ENCODE data around the gene RPL10. TPM values are rescaled to one million over a fixed set of nuclear protein-coding genes. Genes with fewer than 3 reads are reported as not detected.

Gene RPL10
- total and polyA plus RNA-seq, 2 of the 13 experiments (the other 11 are each of a cell fraction or from before 2014, with no cell fraction given), result 2,381 to 4,713 TPM

DNA sequence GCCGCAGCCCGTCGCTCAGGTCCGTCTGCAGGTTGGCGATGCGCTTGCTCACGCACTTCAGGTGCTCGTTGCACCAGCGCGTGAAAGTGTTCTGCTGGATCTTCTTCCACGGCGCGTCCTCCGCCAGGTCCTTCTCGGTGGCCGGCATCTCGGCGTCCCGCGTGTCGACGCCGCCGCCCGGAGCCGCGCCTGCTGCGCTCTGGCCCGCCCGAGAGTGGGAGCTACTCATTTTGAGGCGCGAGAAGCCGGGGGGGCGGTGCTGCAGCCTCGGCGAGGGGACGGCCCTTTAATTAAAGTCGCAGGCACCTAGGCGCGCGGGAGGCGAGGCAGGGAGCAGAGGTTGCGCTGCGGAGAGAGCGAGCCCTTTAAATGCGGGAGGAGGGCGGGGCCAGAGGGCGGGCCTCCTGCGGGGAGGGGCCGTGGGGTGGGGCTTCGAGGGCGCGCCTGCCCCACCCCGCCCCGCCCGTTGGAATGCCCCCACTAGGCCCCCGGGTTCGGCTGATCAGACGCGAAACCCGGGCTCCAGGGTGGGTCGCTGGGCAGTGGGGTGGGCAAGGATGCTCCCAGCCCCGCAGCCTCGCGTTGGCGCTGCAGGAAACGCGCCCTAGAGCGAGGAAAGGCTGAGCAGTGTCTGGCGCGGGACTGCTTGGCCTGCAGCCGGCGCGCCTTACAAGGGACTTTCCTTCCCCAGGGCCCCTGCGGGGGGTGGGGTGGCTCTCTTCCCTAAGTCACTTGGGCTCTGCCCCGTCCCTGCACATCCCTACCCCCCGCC, 27.0 kb upstream of the RPL10 start (continued):
- TF ChIP-seq ZNF891 (CRISPR knock-in tag; IDR thresholded peaks at IDR 0.05) (0 out of 2 replicates have a peak, but pooled peaks have one; percentile 16), NKX3-1 (CRISPR knock-in tag; IDR thresholded peaks at IDR 0.05) (no peak), PAX8 (CRISPR knock-in tag; IDR thresholded peaks at IDR 0.05; ENCODE audit: borderline replicate concordance) (no peak), ZNF275 (CRISPR knock-in tag; IDR thresholded peaks at IDR 0.05; ENCODE audit: borderline replicate concordance) (no peak), MAF1 (CRISPR knock-in tag; IDR thresholded peaks at IDR 0.05; ENCODE audit: borderline replicate concordance) (no peak), THYN1 (CRISPR knock-in tag; IDR thresholded peaks at IDR 0.05; ENCODE audit: borderline replicate concordance, low read depth) (no peak), SP4 (CRISPR knock-in tag; IDR thresholded peaks at IDR 0.05) (peak; percentile 93), ELF4 (CRISPR knock-in tag; IDR thresholded peaks at IDR 0.05; ENCODE audit: borderline replicate concordance) (no peak), ZNF704 (CRISPR knock-in tag; IDR thresholded peaks at IDR 0.05; ENCODE audit: borderline replicate concordance) (no peak), POGZ (CRISPR knock-in tag; IDR thresholded peaks at IDR 0.05) (0 out of 2 replicates have a peak, but pooled peaks have one; percentile 13), ZBTB10 (CRISPR knock-in tag; IDR thresholded peaks at IDR 0.05; ENCODE audit: borderline replicate concordance) (no peak), EHMT2 (IDR thresholded peaks at IDR 0.05; ENCODE audit: borderline replicate concordance, low read depth, low read length) (no peak), ZSCAN25 (CRISPR knock-in tag; IDR thresholded peaks at IDR 0.05) (no peak), ZFP62 (CRISPR knock-in tag; IDR thresholded peaks at IDR 0.05) (no peak), ZNF296 (CRISPR knock-in tag; conservative IDR thresholded peaks at IDR 0.05) (no peak), ZNF510 (CRISPR knock-in tag; IDR thresholded peaks at IDR 0.05; ENCODE audit: low read depth) (no peak), ZNF12 (CRISPR knock-in tag; IDR thresholded peaks at IDR 0.05) (no peak), ZFY (CRISPR knock-in tag; IDR thresholded peaks at IDR 0.05) (peak; percentile 46; the same call in 1 of the 2 replicates), IRX3 (CRISPR knock-in tag; IDR thresholded peaks at IDR 0.05; ENCODE audit: borderline replicate concordance, low read depth) (no peak)
- TF ChIP-seq, protein P1, sequence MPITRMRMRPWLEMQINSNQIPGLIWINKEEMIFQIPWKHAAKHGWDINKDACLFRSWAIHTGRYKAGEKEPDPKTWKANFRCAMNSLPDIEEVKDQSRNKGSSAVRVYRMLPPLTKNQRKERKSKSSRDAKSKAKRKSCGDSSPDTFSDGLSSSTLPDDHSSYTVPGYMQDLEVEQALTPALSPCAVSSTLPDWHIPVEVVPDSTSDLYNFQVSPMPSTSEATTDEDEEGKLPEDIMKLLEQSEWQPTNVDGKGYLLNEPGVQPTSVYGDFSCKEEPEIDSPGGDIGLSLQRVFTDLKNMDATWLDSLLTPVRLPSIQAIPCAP (CRISPR knock-in tag; IDR thresholded peaks at IDR 0.05; ENCODE audit: low read depth), result no peak
- TF ChIP-seq, protein P2, sequence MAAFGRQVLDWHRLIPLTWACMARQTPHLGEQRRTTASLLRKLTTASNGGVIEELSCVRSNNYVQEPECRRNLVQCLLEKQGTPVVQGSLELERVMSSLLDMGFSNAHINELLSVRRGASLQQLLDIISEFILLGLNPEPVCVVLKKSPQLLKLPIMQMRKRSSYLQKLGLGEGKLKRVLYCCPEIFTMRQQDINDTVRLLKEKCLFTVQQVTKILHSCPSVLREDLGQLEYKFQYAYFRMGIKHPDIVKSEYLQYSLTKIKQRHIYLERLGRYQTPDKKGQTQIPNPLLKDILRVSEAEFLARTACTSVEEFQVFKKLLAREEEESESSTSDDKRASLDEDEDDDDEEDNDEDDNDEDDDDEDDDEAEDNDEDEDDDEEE (CRISPR knock-in tag; IDR thresholded peaks at IDR 0.05), result 0 out of 2 replicates have a peak, but pooled peaks have one; percentile 66

Measured in HepG2 (cell line).